GM21529 (cell line): ENCODE data around the gene CACNA1D.

Source experiments
- ATAC-seq: cut with Tn5 transposase; IDR thresholded peaks from one replicate; pipeline ENCODE4 v1.9.1; 2021; ENCODE audit not compliant: unreplicated experiment

CACNA1D gene

GRCh38 chr3:53495146-53495519, 722 bp downstream of the CACNA1D start:
- ATAC-seq = no peak

- ATAC-seq = no peak
Observed at GRCh38 chr3:53495520-53496391, 1.3 kb downstream of the CACNA1D start.

GRCh38 chr3:53496392-53496670, 1.9 kb downstream of the CACNA1D start:
- ATAC-seq = no peak

GRCh38 chr3:53496984-53497383, 2.6 kb downstream of the CACNA1D start:
- ATAC-seq = no peak

GRCh38 chr3:53498806-53499641, 4.6 kb downstream of the CACNA1D start:
- no peak for ATAC-seq

GRCh38 chr3:53500165-53500777, 5.9 kb downstream of the CACNA1D start:
- no peak for ATAC-seq

- no peak for ATAC-seq
Observed at GRCh38 chr3:53501178-53501577, 6.8 kb downstream of the CACNA1D start.

- ATAC-seq = no peak
Observed at GRCh38 chr3:53502737-53503136, 8.3 kb downstream of the CACNA1D start.

- ATAC-seq = no peak
Observed at GRCh38 chr3:53503195-53503594, 8.8 kb downstream of the CACNA1D start.

GRCh38 chr3:53506110-53506762, 11.8 kb downstream of the CACNA1D start:
- ATAC-seq = no peak

GRCh38 chr3:53506763-53507145, 12.3 kb downstream of the CACNA1D start:
- no peak for ATAC-seq

- no peak for ATAC-seq
Observed at GRCh38 chr3:53509494-53509893, 15.1 kb downstream of the CACNA1D start.

- ATAC-seq = no peak
Observed at GRCh38 chr3:53510508-53510907, 16.1 kb downstream of the CACNA1D start.

GRCh38 chr3:53511246-53511645, 16.8 kb downstream of the CACNA1D start:
- no peak for ATAC-seq

GRCh38 chr3:53513556-53514190, 19.3 kb downstream of the CACNA1D start:
- no peak for ATAC-seq

- no peak for ATAC-seq
Observed at GRCh38 chr3:53516339-53516738, 21.9 kb downstream of the CACNA1D start.

- ATAC-seq = no peak
Observed at GRCh38 chr3:53518495-53518981, 24.1 kb downstream of the CACNA1D start.

- ATAC-seq = no peak
Observed at GRCh38 chr3:53519065-53519709, 24.8 kb downstream of the CACNA1D start.

- ATAC-seq = no peak
Observed at GRCh38 chr3:53523346-53523745, 28.9 kb downstream of the CACNA1D start.

- ATAC-seq = no peak
Observed at GRCh38 chr3:53524566-53524965, 30.2 kb downstream of the CACNA1D start.
